Endometrium (tissue), 2 donors: ENCODE measurements around the gene BAK1.

Experiments used
- FAIRE-seq: peaks from 2 replicates; lab custom pipeline; 2012; peaks lifted over from hg19 to GRCh38; lab: Jason Lieb, UNC
- donor health status: control.
- donor health status: control.

BAK1 gene

DNA sequence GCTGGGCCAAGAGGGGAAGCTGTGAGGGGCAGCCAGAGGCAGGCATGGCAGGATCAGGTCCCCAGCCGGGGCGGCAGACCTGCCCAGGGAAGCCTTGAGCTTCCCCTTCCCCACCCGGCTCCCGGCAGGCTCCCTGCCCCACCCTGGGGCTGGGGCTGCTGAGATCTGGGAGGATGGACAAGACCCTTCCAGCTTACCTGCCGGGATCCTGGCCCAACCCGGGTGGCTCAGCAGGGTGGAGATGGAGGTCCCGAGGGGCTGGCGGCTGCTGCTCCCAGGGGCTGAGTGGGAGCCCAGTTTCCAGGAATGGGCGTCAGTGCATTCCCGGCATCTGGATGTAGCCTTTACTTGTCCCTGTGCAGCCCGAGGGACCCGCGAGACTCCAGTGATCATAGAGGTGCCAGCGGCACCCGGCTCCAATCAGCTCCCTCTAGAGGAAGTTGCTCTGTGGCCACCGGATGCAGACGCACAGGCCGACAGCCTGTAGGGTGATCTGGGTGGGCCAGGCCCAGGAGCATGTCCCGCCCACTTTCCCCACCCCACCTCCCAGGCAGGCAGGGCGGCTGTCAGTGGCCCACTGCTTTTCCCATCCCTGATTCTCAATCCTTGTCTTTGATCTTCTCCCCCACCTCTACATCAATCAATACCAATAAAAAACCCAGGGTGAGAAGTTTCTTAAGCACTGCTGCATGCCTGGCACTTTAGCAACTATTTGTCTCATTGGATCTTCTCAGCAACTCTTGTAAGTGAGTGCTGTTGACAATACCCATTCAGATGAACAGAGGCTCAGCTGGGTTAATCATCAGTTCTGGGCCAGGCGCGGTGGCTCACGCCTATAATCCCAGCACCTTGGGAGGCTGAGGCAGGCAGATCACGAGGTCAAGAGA is at the start of gene BAK1:
TSS of gene BAK1 (minus strand) at position 449 of the 887 bp plus-strand sequence. CDS start 2,672 bp downstream, outside the sequence.
- no peak for FAIRE-seq

- no peak for FAIRE-seq
Observed at GRCh38 chr6:33628401-33628964, 48.4 kb upstream of the BAK1 start.

- no peak for FAIRE-seq
Observed at GRCh38 chr6:33627876-33628275, 47.8 kb upstream of the BAK1 start.

DNA sequence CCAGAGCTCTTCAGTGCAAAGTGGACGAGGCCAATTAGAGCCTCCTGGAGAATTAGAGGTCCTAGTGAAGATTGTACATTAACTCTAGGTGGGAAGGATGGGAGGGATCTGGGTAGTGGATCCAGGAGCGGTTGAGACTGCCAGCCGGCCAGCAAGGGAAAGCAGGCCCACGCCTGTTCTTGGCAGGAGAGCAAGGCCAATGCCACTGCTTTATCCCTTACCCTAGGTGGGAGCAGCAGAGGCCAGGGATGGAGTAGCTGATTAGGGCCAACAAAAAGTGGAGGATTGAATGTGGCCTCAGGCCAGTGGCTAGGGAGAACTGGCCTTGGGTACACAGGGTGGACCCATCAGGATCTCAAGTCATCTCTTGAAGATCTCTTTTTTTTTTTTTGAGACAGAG is 44.8 kb upstream of the BAK1 start:
- no peak for FAIRE-seq

GRCh38 chr6:33623895-33624381 is 43.9 kb upstream of the BAK1 start:
- no peak for FAIRE-seq

GRCh38 chr6:33622456-33623431 is 42.7 kb upstream of the BAK1 start:
- FAIRE-seq = no peak

GRCh38 chr6:33621711-33622388 is 41.8 kb upstream of the BAK1 start:
- FAIRE-seq = no peak

DNA sequence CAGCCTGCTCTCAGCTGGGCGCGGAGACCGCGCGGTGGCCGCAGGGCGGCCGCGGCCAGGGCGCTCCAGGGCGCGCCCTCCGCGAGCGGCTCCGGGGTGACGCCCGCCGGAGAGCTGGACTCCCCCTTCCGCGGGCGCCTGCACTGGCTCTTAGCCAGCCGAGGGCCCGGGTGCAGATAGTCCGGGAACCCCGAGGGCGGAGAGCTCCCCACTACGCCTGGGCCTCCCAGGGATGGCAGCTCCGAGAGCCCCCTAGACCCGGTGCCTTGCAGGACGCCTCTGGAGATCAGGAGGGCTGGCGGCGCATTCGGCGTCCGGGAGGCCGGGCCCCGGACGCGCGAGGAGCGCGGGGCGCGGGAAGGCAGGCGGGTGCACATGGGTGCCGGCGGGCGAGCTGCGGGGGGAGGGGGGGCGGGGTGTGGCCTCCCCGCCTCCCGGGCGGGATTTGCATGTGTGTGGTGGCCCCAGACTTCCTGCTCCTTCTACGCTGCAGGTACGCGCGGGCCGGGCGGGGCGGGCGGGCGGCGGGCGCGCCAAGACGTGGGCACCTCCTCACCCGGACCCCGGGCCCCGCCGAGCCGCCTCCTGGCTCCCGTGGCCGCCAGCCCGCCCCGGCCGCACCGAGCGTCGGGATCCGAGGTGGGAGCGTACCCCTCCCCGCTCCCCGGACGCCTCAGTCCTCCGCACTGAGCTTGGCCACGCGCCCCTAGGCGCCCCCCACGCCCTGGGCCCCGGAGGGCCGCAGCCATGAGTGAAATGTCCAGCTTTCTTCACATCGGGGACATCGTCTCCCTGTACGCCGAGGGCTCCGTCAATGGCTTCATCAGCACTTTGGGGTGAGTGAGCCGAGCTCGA is 41.0 kb upstream of the BAK1 start, which contains the start of gene ITPR3:
TSS of gene ITPR3 (plus strand) at position 467 of the 855 bp plus-strand sequence. CDS start at position 748, 281 bp downstream.
- no peak for FAIRE-seq

- FAIRE-seq = no peak
Observed at GRCh38 chr6:33620158-33620855, 40.2 kb upstream of the BAK1 start.

GRCh38 chr6:33619166-33619840 is 39.2 kb upstream of the BAK1 start:
- no peak for FAIRE-seq

DNA sequence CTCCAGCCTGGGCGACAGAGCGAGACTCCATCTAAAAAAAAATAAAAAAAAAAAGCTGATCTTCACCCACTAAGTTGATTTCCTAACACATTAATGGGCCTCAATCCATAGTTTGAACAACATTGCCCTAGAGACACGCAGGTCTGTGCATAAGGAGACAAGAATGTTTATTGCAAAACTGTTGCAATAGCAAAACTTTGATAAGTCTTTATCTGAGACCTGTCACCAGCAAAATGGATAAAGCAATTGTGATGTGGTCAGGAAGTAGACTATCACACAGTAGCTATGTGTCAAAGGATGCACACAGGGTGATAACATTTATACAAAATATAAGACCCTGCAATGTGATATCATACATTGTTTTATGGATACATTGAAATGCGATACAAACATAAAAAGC is 36.8 kb upstream of the BAK1 start:
- FAIRE-seq = no peak

- no peak for FAIRE-seq
Observed at GRCh38 chr6:33616113-33616512, 36.0 kb upstream of the BAK1 start.

DNA sequence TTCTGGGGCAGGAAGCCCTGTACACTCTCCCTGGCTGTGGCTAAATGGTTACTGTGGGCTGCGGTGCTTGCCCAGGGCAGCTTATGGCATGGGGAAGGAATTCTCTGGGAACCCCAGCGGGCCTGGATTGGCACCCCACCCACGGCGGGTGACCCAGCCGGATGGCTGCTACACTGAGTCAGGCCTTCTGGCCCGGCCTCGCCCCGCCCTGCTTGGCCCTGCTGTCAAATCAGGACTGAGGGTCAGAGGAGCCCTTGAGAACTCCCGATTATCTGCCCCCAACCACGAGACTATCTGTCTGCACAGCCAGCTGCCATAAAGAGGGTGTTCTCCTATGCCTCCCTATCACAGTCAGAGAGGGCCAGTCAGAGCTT is 33.7 kb upstream of the BAK1 start:
- FAIRE-seq = no peak

DNA sequence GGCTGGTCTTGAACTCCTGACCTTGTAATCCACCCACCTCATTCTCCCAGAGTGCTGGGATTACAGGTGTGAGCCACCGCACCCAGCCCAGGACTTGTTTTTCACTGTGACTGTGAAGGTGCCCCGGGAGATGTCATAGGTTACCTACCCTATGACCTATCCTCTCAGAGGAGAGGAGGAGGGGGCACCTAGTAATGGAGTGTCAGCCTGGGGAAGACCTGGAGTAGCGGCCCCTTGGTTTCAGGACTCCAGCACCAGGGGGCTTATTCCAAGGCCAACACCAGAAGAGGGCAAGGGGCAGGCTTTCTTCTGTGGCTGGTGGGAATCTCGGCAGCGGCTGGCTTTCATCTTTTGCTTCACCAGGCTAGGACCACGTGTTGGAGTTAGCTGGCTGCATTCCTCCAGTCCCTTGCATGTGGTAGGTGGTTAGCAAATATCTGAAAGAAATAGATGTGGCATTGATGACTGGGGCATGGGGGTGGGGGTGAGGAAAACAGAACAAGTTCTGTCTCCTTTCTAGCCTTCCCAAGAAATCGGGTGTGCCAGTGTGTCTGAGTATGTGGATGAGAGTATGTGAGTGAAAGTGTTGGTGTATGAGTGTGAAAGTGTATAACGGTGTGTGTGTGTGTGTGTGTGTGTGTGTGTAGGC is 33.2 kb upstream of the BAK1 start:
- FAIRE-seq = no peak

DNA sequence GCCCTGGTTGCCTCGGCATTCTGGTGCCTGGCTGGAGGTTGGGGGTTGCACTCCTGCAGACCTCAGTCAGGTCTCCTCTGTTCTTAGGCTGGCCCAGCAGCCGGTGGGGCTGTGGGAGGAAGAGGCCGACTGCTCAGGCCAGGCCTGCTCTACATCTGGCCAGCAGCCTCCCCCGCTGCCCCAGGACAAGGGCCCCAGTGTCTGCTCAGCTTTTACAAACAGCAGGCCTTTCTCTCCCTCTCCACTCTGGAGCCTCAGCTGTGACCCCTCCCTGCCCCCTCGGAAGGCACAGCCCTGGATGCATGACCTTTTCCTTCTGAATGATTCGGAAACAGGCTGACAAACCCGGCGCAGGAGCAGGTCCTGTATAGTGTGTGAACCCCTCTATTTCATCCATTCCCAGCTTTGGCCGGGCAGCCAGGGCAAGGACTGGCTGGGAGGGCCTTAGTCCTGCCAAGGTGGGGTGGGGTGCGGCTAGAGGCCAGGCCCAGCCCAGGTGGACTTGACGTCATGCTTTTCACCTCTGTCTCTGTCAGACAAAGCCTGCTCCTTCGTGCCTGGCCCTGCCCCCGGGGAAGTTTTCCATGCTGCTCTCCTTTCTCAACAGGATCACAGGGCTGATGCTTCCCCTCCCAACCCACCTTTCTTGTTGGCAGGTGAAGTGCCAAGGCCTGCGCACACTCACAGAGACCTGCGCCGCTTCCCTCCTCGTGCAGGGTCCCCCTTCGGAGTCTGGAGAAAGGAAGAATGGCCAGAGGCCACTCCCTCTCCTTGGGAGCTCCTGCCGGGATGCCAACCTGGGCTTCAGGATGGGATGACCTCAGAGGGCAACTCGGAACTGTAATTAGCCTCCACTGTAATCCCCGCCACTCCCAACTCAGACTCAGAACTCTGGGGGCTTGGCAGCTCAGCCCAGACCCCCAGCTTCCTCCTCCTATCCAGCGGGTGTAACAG is 31.0 kb upstream of the BAK1 start:
- FAIRE-seq = no peak

DNA sequence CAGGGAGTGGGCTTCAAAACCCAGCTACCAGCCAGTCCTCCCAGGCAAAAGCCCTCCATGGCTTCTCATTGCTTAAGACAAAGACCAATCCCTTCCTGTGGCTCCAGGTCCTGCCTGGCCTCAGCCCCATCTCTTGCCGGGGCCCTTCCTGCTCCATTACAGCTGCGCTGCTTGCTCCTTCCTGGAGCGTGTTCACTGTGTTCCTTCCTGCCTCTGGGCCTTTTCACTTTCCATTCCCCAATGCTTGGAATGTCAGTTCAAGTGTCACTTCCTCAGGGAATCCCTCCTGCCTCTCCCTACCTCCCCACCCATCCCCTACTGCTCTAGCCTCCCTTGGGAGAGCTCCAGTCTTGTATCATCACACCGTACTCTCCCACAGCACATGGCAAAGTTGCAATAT is 30.0 kb upstream of the BAK1 start:
- no peak for FAIRE-seq

DNA sequence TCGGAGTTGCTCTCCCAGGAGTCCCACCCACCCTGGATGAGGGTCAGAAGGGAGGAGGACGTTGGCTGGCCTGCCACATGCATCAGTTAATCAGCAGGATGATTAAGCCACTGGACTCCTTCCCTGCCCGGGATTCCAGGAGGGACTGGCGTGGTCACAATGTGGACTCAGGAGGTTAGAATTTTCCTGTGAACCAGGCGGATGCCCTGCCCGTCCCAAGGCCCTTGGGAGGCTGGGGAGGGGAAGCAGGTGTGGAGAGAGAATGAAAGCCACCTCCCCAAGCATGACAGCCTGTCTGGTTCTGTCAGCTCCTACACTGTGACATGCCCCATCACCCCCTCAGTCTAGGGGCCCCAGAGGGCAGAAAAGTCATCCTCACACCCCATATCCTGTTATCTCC is 29.5 kb upstream of the BAK1 start:
- no peak for FAIRE-seq

GRCh38 chr6:33609019-33609418 is 28.9 kb upstream of the BAK1 start:
- FAIRE-seq = no peak
